ENCODE results near the gene CREB3L1.

CREB3L1 gene

DNA sequence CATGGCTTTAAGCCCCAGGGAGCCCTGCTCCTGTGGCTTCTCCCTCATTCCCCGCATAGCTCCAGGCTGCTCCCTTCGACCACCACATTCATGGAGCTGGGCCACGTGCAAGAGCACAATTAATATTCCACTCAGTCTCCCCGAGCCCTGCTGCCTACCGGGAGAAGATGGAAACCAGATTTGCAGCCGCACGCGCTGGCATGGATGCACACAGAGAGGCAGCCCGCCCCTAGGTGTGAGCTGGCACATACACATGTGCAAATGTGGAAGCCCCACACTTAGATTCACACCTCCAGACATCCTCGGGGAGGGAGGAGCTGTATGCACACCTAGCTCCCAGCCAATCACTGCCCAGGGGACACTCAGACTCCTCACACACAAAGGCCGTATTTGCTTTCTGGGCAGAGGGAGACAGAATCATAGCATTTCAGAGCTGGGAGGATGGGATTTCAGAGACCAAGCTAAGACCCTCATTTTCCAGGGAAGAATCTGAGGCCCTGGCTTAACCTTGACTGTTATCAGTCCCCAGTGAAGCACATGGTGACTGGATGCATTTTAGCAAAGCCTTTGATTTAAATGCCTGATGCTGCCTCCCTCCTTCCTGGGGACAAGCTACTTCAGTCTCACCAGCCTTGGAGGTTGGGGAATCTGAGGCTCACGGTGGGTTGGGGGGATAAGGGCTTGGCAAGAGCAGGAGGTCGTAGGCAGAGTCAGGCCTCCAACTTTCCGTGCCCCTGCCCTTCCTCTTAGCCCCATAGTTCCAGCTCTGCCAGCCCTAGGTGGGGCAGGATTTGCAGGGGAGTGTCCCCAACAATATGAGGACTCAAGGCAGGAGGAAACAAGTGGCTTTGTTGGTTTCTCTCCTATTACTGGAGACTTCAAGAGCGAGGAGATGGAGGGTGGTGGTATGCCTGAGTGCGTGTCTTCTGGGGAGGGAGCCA, 5.3 kb upstream of the CREB3L1 start:
- H3F3A ChIP-seq (ENCODE audit: insufficient read depth) = no peaks in the 10 kb centered on the region
- H3K9ac ChIP-seq (ENCODE audit: low read length) = no peak overlapping the region
- no peak overlapping the region for H3K4me3 ChIP-seq (ENCODE audit: insufficient read depth, low read length, poor library complexity, severe bottlenecking)
- H3K79me2 ChIP-seq (ENCODE audit: insufficient read depth, low read length) = no peaks in the 10 kb centered on the region
- no peak overlapping the region for H3K4me2 ChIP-seq (ENCODE audit: low read depth, low read length, poor library complexity, severe bottlenecking)
- H3K9me3 ChIP-seq (ENCODE audit: insufficient read depth, low read length) = no peaks in the 10 kb centered on the region
- no peaks in the 10 kb centered on the region for H3K27me3 ChIP-seq (ENCODE audit: low read length)
- no peaks in the 10 kb centered on the region for H3K9me2 ChIP-seq (replicated peaks; ENCODE audit: insufficient read depth, low read length)
- H2AFZ ChIP-seq (ENCODE audit: low read depth, low read length, severe bottlenecking) = no peak overlapping the region
- H3K27ac ChIP-seq (ENCODE audit: low read depth, low read length) = no peak overlapping the region
- TF ChIP-seq, protein P1, sequence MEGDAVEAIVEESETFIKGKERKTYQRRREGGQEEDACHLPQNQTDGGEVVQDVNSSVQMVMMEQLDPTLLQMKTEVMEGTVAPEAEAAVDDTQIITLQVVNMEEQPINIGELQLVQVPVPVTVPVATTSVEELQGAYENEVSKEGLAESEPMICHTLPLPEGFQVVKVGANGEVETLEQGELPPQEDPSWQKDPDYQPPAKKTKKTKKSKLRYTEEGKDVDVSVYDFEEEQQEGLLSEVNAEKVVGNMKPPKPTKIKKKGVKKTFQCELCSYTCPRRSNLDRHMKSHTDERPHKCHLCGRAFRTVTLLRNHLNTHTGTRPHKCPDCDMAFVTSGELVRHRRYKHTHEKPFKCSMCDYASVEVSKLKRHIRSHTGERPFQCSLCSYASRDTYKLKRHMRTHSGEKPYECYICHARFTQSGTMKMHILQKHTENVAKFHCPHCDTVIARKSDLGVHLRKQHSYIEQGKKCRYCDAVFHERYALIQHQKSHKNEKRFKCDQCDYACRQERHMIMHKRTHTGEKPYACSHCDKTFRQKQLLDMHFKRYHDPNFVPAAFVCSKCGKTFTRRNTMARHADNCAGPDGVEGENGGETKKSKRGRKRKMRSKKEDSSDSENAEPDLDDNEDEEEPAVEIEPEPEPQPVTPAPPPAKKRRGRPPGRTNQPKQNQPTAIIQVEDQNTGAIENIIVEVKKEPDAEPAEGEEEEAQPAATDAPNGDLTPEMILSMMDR (IDR thresholded peaks at IDR 0.05; ENCODE audit: insufficient read depth, low read length, poor library complexity, severe bottlenecking) = no peak
- no peak for TF ChIP-seq EZH2phosphoT487 (conservative IDR thresholded peaks at IDR 0.05; ENCODE audit: low read length)
- no peaks in the 10 kb centered on the region for H3K36me3 ChIP-seq (ENCODE audit: low read length)
- no peaks in the 10 kb centered on the region for H4K20me1 ChIP-seq (ENCODE audit: low read depth, low read length)

DNA sequence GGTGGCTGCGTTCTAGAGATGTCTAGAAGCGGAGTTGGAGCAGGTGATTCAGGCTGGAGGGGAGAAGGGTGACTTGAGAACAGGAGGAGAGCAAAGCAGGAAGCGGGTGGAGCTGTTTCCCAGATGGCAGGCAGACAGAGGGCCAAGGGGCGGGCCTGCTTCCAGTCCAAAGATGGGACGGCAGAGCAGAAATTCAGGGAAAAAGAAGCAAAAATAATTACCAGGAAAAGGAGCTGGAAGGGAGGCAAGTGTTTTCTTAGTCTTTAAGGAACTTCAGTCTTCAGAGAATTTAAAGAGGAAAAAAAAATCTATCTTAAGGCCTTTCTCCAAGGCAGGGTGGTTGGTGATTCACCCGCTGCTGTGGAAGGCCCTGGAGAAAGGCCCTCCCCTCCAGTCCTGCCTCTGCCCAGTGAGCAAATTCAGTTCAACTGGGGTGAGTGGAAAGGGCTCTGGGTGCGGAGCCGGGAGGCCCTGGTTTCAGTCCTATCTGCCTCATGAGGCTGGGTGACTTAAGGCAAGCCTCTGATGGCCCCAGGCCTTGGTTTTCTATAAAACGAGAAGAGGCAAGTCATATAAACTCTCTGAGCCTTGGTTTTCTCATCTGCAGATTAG, 4.5 kb upstream of the CREB3L1 start:
- Histone ChIP-seq H3K36me3 (ENCODE audit: low read length) (no peaks in the 10 kb centered on the region), H3F3A (ENCODE audit: insufficient read depth) (no peaks in the 10 kb centered on the region), H3K27ac (ENCODE audit: low read depth, low read length) (no peak overlapping the region), H3K79me2 (ENCODE audit: insufficient read depth, low read length) (no peaks in the 10 kb centered on the region), H3K9ac (ENCODE audit: low read length) (no peak overlapping the region), H3K4me3 (ENCODE audit: insufficient read depth, low read length, poor library complexity, severe bottlenecking) (no peak overlapping the region), H2AFZ (ENCODE audit: low read depth, low read length, severe bottlenecking) (no peak overlapping the region), H4K20me1 (ENCODE audit: low read depth, low read length) (no peaks in the 10 kb centered on the region), H3K9me3 (ENCODE audit: insufficient read depth, low read length) (no peaks in the 10 kb centered on the region), H3K9me2 (replicated peaks; ENCODE audit: insufficient read depth, low read length) (no peaks in the 10 kb centered on the region), H3K4me2 (ENCODE audit: low read depth, low read length, poor library complexity, severe bottlenecking) (no peak overlapping the region), H3K27me3 (ENCODE audit: low read length) (no peaks in the 10 kb centered on the region)
- no peak for TF ChIP-seq EZH2phosphoT487 (conservative IDR thresholded peaks at IDR 0.05; ENCODE audit: low read length)
- TF ChIP-seq, protein P1 (IDR thresholded peaks at IDR 0.05; ENCODE audit: insufficient read depth, low read length, poor library complexity, severe bottlenecking) = no peak

DNA sequence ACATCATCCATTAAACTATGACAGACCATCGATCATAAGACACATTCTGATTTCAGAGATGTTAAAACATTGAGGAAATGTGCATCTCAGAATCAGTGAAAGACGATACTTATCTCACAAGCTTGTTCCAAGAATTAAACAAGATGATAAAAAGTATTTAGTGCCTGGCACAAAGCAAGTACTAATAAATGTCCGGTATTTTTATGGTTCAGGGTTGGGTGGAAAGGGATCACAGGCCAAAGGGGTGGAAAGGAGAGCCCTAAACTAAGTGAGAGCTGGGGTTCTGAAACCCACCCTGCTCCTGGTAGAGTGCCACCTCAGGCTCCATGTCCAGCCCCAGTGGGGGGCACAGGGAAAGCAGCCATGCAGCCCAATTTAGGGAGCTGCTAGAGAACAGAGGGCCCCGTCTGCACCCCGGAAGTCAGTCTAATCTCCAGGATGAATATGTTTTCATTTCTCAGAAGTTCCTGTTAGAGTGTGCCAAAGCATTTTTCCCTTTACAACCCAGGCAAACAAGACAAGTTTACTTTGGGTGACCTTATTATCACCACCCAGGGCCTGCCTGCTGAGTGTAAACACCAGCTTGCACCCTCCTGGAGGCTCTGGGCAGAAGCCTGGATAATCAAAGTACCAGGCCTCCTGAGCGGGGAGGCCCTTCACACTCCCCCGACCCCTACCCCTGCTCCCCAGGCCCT, 3.8 kb upstream of the CREB3L1 start:
- H3K9me2 ChIP-seq (replicated peaks; ENCODE audit: insufficient read depth, low read length) = no peaks in the 10 kb centered on the region
- TF ChIP-seq, protein P1 (IDR thresholded peaks at IDR 0.05; ENCODE audit: insufficient read depth, low read length, poor library complexity, severe bottlenecking) = no peak
- no peak for TF ChIP-seq EZH2phosphoT487 (conservative IDR thresholded peaks at IDR 0.05; ENCODE audit: low read length)
- no peak overlapping the region for H3K4me3 ChIP-seq (ENCODE audit: insufficient read depth, low read length, poor library complexity, severe bottlenecking)
- H3K9me3 ChIP-seq (ENCODE audit: insufficient read depth, low read length) = no peaks in the 10 kb centered on the region
- H3K27ac ChIP-seq (ENCODE audit: low read depth, low read length) = no peak overlapping the region
- H3K4me2 ChIP-seq (ENCODE audit: low read depth, low read length, poor library complexity, severe bottlenecking) = no peak overlapping the region
- H4K20me1 ChIP-seq (ENCODE audit: low read depth, low read length) = no peaks in the 10 kb centered on the region
- H3K36me3 ChIP-seq (ENCODE audit: low read length) = no peaks in the 10 kb centered on the region
- no peaks in the 10 kb centered on the region for H3F3A ChIP-seq (ENCODE audit: insufficient read depth)
- H3K9ac ChIP-seq (ENCODE audit: low read length) = no peak overlapping the region
- H2AFZ ChIP-seq (ENCODE audit: low read depth, low read length, severe bottlenecking) = no peak overlapping the region
- H3K79me2 ChIP-seq (ENCODE audit: insufficient read depth, low read length) = no peaks in the 10 kb centered on the region
- H3K27me3 ChIP-seq (ENCODE audit: low read length) = no peaks in the 10 kb centered on the region
